HEK293 (cell line): Measurements from ENCODE around the gene ZNF554.

Experiments
- CTCF ChIA-PET: fragments of 350-600 bp; formaldehyde crosslinking; extraction: SDS; loops from one replicate; lab custom pipeline; 2021; ENCODE audit warnings: antibody characterized with exemption; lab: Yijun Ruan, JAX
- POLR2A ChIA-PET: fragments of 300-600 bp; formaldehyde crosslinking; extraction: SDS; loops from one replicate; lab custom pipeline; 2020; ENCODE audit warnings: antibody characterized with exemption, inconsistent platforms; lab: Yijun Ruan, JAX
- H3K27ac ChIP-seq: fragments of 200-500 bp; sonication (Bioruptor generic); 2 replicates; pipeline ENCODE4 v1.5.1; 2014; ENCODE audit warnings: low read depth, low read length, control low read depth, inconsistent platforms; ENCODE audit errors: extremely low read depth
- H3K36me3 ChIP-seq, 2 experiments: fragments of 200-500 bp in 1 of 2; sonication (Bioruptor generic) in 1 of 2; 1 replicate in 1 of 2; 2 replicates in 1 of 2; pipeline ENCODE4 v1.5.1; 2014 to 2017; ENCODE audit warnings: inconsistent platforms in 2 of 2, low read length in 2 of 2; ENCODE audit not compliant: control insufficient read depth in 2 of 2, insufficient read depth in 1 of 2
- H3K4me1 ChIP-seq: fragments of 200-500 bp; sonication (Bioruptor generic); 2 replicates; pipeline ENCODE4 v1.5.1; 2014; ENCODE audit warnings: mild to moderate bottlenecking, low read length, inconsistent platforms; ENCODE audit not compliant: control insufficient read depth, insufficient read depth
- H3K4me3 ChIP-seq: 2 replicates; pipeline ENCODE4 v1.5.1; 2011; ENCODE audit warnings: low read depth, mild to moderate bottlenecking, control low read depth, low read length, moderate library complexity
- H3K9me3 ChIP-seq: fragments of 200-500 bp; sonication (Bioruptor generic); 2 replicates; pipeline ENCODE4 v1.5.1; 2014; ENCODE audit warnings: low read depth, low read length, inconsistent platforms; ENCODE audit not compliant: control insufficient read depth, insufficient read depth
- BCL11A ChIP-seq: fragments of 450-650 bp; formaldehyde crosslinking; IDR thresholded peaks from 2 replicates; pipeline ENCODE4 v1.5.1; 2016; ENCODE audit warnings: low read depth, missing biosample characterization, missing genetic modification characterization
- HOXD13 ChIP-seq: sonication (generic); formaldehyde crosslinking; IDR thresholded peaks from 2 replicates; pipeline ENCODE4 v1.8.0; 2022; ENCODE audit warnings: missing genetic modification reagents, borderline replicate concordance
- PRDM1 ChIP-seq: fragments of 450-650 bp; formaldehyde crosslinking; IDR thresholded peaks from 2 replicates; pipeline ENCODE4; 2016; ENCODE audit warnings: missing biosample characterization, missing genetic modification characterization
- ZBTB1 ChIP-seq: fragments of 450-650 bp; formaldehyde crosslinking; IDR thresholded peaks from 2 replicates; pipeline ENCODE4 v1.5.1; 2016; ENCODE audit warnings: missing biosample characterization, missing genetic modification characterization
- ZBTB8A ChIP-seq: fragments of 450-650 bp; formaldehyde crosslinking; IDR thresholded peaks from 2 replicates; pipeline ENCODE4 v1.5.1; 2016; ENCODE audit warnings: missing biosample characterization, missing genetic modification characterization
- ZNF341 ChIP-seq: fragments of 450-650 bp; formaldehyde crosslinking; IDR thresholded peaks from 2 replicates; pipeline ENCODE4; 2016; ENCODE audit warnings: low read depth, missing biosample characterization, missing genetic modification characterization
- ZNF37A ChIP-seq: fragments of 450-650 bp; IDR thresholded peaks from 2 replicates; pipeline ENCODE4 v1.5.1; 2018; ENCODE audit warnings: missing biosample characterization, missing genetic modification characterization
- ZNF48 ChIP-seq: fragments of 450-650 bp; formaldehyde crosslinking; IDR thresholded peaks from 2 replicates; pipeline ENCODE4 v1.5.1; 2016; ENCODE audit warnings: missing biosample characterization, missing genetic modification characterization
- ZNF571 ChIP-seq: fragments of 450-650 bp; formaldehyde crosslinking; IDR thresholded peaks from 2 replicates; pipeline ENCODE4 v1.5.0; 2017; ENCODE audit warnings: missing biosample characterization, missing genetic modification characterization
- ZNF623 ChIP-seq: fragments of 450-650 bp; formaldehyde crosslinking; IDR thresholded peaks from 2 replicates; pipeline ENCODE4 v1.5.1; 2016; ENCODE audit warnings: missing biosample characterization, missing genetic modification characterization
- ZNF654 ChIP-seq: fragments of 450-650 bp; formaldehyde crosslinking; IDR thresholded peaks from 2 replicates; pipeline ENCODE4 v1.5.1; 2016; ENCODE audit warnings: low read depth, missing biosample characterization, missing genetic modification characterization
- ZNF792 ChIP-seq: fragments of 450-650 bp; formaldehyde crosslinking; IDR thresholded peaks from 2 replicates; pipeline ENCODE4 v1.5.1; 2016; ENCODE audit warnings: missing biosample characterization, missing genetic modification characterization
- TF ChIP-seq, protein P1 (sequence below): fragments of 450-650 bp; formaldehyde crosslinking; conservative IDR thresholded peaks from 2 replicates; pipeline ENCODE4 v1.5.1; 2016; ENCODE audit warnings: low read depth, missing biosample characterization, missing genetic modification characterization
- TF ChIP-seq, protein P2 (sequence below): fragments of 450-650 bp; formaldehyde crosslinking; IDR thresholded peaks from 2 replicates; pipeline ENCODE4 v1.5.1; 2016; ENCODE audit warnings: missing biosample characterization, missing genetic modification characterization, borderline replicate concordance
- TF ChIP-seq, protein P3 (sequence below): fragments of 450-650 bp; formaldehyde crosslinking; IDR thresholded peaks from 2 replicates; pipeline ENCODE4 v1.5.1; 2017; ENCODE audit warnings: missing biosample characterization, missing genetic modification characterization
- TF ChIP-seq, protein P4 (sequence below): fragments of 450-650 bp; formaldehyde crosslinking; IDR thresholded peaks from 2 replicates; pipeline ENCODE4 v1.5.1; 2016; ENCODE audit warnings: missing biosample characterization, missing genetic modification characterization

ZNF554 gene

DNA sequence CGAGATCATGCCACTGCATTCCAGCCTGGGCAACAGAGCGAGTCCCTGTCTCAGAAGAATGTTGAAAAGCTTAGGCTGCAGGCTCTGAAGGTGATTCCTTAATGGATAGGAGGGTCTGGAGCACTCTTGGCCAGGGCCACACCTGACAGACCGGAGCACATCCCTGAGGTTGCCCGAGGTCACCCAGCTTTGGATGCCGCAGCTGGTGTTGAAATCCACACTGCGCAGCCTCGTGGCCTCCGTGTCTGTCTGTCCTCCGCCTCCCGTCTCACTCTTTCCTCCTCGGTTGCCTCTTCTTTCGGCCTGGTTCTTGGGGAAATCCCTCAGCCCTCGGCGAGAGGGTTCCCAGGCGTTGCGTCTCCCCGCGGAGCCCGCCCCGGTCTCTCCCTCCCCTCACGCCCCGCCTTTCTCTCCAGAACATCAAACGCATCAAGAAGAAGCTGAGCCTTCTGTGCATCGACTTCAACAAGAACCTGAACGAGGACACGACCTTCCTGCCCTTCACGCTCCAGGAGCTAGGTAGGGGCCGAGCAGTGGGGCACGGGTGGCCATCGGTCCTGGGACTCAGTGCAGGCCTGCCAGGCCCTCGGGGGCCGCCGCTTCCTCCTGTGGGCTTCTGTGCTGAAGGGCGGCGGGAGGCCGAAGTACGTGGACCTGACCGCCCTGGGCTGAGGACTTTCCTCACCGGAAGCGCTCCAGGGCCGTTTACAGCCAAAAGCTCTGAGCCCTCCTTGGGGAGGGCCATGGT is 20.2 kb upstream of the ZNF554 start:
- Histone ChIP-seq H3K9me3 (no peaks in the 10 kb centered on the region), H3K27ac (no peak overlapping the region), H3K4me1 (no peaks in the 10 kb centered on the region), H3K4me3 (no peak overlapping the region), H3K36me3 (peaks cover 29 to 95% of the 10 kb centered on the region in 2 experiments)
- ChIA-PET CTCF (interaction anchor here (0.9 to 1.5 kb wide), 2 partner anchors 20 to 151 kb away, joined by 4 to 7 read pairs; partner anchors contain the start of gene ZNF554), POLR2A (interaction anchor here (1.4 kb wide), 1 partner anchor 16 kb away, joined by 5 read pairs; the partner anchor contains the start of gene SGTA)
- TF ChIP-seq HOXD13 (CRISPR knock-in tag) (no peak), ZNF341 (no peak), ZNF571 (tag by site-specific recombination) (no peak), ZNF37A (tag by site-specific recombination) (no peak), ZNF48 (tag by site-specific recombination) (no peak), ZNF654 (tag by site-specific recombination) (no peak), PRDM1 (tag by site-specific recombination) (no peak), BCL11A (tag by site-specific recombination) (no peak), ZBTB8A (tag by site-specific recombination) (no peak), ZBTB1 (tag by site-specific recombination) (no peak), ZNF623 (tag by site-specific recombination) (no peak), ZNF792 (no peak)
- TF ChIP-seq, protein P1, sequence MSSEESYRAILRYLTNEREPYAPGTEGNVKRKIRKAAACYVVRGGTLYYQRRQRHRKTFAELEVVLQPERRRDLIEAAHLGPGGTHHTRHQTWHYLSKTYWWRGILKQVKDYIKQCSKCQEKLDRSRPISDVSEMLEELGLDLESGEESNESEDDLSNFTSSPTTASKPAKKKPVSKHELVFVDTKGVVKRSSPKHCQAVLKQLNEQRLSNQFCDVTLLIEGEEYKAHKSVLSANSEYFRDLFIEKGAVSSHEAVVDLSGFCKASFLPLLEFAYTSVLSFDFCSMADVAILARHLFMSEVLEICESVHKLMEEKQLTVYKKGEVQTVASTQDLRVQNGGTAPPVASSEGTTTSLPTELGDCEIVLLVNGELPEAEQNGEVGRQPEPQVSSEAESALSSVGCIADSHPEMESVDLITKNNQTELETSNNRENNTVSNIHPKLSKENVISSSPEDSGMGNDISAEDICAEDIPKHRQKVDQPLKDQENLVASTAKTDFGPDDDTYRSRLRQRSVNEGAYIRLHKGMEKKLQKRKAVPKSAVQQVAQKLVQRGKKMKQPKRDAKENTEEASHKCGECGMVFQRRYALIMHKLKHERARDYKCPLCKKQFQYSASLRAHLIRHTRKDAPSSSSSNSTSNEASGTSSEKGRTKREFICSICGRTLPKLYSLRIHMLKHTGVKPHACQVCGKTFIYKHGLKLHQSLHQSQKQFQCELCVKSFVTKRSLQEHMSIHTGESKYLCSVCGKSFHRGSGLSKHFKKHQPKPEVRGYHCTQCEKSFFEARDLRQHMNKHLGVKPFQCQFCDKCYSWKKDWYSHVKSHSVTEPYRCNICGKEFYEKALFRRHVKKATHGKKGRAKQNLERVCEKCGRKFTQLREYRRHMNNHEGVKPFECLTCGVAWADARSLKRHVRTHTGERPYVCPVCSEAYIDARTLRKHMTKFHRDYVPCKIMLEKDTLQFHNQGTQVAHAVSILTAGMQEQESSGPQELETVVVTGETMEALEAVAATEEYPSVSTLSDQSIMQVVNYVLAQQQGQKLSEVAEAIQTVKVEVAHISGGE (tag by site-specific recombination) = no peak
- TF ChIP-seq, protein P2, sequence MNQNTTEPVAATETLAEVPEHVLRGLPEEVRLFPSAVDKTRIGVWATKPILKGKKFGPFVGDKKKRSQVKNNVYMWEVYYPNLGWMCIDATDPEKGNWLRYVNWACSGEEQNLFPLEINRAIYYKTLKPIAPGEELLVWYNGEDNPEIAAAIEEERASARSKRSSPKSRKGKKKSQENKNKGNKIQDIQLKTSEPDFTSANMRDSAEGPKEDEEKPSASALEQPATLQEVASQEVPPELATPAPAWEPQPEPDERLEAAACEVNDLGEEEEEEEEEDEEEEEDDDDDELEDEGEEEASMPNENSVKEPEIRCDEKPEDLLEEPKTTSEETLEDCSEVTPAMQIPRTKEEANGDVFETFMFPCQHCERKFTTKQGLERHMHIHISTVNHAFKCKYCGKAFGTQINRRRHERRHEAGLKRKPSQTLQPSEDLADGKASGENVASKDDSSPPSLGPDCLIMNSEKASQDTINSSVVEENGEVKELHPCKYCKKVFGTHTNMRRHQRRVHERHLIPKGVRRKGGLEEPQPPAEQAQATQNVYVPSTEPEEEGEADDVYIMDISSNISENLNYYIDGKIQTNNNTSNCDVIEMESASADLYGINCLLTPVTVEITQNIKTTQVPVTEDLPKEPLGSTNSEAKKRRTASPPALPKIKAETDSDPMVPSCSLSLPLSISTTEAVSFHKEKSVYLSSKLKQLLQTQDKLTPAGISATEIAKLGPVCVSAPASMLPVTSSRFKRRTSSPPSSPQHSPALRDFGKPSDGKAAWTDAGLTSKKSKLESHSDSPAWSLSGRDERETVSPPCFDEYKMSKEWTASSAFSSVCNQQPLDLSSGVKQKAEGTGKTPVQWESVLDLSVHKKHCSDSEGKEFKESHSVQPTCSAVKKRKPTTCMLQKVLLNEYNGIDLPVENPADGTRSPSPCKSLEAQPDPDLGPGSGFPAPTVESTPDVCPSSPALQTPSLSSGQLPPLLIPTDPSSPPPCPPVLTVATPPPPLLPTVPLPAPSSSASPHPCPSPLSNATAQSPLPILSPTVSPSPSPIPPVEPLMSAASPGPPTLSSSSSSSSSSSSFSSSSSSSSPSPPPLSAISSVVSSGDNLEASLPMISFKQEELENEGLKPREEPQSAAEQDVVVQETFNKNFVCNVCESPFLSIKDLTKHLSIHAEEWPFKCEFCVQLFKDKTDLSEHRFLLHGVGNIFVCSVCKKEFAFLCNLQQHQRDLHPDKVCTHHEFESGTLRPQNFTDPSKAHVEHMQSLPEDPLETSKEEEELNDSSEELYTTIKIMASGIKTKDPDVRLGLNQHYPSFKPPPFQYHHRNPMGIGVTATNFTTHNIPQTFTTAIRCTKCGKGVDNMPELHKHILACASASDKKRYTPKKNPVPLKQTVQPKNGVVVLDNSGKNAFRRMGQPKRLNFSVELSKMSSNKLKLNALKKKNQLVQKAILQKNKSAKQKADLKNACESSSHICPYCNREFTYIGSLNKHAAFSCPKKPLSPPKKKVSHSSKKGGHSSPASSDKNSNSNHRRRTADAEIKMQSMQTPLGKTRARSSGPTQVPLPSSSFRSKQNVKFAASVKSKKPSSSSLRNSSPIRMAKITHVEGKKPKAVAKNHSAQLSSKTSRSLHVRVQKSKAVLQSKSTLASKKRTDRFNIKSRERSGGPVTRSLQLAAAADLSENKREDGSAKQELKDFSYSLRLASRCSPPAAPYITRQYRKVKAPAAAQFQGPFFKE (tag by site-specific recombination) = no peak
- TF ChIP-seq, protein P3, sequence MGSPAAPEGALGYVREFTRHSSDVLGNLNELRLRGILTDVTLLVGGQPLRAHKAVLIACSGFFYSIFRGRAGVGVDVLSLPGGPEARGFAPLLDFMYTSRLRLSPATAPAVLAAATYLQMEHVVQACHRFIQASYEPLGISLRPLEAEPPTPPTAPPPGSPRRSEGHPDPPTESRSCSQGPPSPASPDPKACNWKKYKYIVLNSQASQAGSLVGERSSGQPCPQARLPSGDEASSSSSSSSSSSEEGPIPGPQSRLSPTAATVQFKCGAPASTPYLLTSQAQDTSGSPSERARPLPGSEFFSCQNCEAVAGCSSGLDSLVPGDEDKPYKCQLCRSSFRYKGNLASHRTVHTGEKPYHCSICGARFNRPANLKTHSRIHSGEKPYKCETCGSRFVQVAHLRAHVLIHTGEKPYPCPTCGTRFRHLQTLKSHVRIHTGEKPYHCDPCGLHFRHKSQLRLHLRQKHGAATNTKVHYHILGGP = no peak
- TF ChIP-seq, protein P4, sequence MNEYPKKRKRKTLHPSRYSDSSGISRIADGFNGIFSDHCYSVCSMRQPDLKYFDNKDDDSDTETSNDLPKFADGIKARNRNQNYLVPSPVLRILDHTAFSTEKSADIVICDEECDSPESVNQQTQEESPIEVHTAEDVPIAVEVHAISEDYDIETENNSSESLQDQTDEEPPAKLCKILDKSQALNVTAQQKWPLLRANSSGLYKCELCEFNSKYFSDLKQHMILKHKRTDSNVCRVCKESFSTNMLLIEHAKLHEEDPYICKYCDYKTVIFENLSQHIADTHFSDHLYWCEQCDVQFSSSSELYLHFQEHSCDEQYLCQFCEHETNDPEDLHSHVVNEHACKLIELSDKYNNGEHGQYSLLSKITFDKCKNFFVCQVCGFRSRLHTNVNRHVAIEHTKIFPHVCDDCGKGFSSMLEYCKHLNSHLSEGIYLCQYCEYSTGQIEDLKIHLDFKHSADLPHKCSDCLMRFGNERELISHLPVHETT (tag by site-specific recombination) = no peak
